Limb (tissue), 2 donors: ENCODE data around the gene ADM2.

Experiments
- DNase-seq, 2 donors: peaks; one replicate each; pipeline ENCODE4 v3.0.0-alpha.2; 2016; ENCODE audit errors: extremely low spot score in 2 of 2

Gene ADM2

GRCh38 chr22:50467341-50467740 lies 14.0 kb upstream of the ADM2 start:
- no peak for DNase-seq

DNA sequence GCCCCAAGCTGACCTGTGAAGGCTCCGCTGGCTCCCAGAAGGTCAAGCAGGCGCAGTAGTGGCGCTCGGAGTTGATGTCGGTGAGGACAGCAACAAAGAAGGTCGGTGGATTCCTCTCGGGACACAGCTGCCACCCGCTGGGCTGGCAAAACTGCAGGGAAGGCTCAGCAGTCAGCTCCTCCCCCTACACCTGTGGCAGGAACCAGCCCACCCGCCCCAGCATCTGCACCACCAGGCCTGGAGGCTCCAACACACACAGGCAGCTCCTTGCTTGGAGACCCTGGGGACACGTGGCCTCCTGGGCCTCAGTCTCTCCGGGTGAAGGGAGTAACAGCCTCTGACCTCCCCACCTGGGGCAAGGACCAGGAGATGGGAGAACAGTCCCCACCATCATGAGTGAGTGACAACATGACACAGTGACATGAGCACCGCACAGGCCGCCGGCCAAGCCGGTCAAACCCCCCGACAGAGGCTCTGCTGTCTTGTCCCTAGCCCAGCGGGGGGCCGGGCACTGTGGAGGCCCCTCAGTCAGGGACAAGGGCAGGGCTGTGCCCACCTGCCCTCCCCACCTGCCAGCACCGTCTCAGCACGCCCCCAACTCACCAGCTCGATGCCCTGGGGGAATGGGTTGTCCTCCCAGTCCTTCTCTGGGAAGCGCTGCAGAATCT lies 13.4 kb upstream of the ADM2 start:
- DNase-seq, result no peak

DNA sequence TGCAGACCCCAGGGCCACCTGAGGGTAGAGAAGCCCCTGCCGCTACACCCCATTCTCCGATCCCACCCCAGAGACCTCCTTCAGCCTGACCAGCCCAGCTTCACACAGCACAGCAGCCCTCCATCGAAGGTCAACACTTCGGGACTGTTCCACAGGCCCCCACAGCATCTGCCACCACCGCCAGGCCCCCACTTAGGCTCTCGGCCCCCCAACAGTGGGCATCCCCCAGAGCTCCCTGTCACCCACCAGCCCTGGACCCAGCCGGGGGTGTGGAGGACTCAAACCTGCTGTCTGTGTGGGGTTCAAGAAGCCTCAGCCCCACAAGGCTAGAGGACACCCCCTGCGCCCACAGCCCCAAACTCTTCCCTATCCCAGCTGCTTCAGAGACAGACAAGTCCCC lies 12.7 kb upstream of the ADM2 start:
- no peak for DNase-seq

DNA sequence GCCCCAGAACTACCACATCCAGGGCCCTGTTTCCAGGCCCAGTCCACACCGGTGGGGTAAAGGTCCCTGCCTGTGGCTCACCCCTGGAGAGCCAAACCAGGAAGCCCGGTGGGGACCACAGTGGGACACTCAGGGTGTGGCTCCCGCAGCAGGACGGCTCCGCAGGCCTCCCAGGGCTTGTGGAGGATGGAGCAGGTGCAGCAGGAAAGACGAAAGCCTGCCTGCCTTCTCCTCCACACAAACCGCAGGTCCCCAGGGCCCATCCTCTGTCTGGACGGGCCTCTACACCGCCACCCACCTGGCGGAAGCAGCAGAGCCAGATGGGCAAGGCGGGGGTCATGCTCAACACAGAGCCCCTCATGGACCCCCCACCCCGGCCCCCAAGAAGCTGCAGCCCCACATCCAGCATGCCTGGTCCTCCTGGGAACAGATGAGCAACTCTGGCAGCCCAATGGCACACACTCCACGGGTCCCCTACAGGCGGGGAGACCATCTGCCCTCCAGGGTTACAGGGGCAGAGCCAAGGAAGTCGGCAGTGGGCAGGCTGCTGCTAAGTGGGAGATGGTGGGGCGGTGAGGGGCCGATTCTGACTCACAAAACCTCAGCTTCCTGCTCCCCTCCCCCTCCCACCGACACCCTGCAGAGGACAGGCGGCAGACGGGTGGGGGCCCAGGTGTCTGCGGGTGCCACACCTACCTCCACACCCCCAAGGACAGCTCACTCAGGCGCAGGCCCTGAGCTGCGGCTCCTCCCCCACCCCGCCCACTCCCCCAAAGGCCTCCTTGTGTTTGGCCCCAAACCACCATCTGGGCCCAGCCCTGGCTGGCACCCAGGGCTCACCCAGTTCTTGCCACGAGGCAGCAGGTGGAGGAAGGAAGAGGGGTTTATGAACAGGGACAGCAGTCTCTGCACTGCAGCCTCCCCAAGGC lies 11.7 kb upstream of the ADM2 start:
- DNase-seq, result no peak

GRCh38 chr22:50470491-50470890 lies 10.9 kb upstream of the ADM2 start:
- no peak for DNase-seq

DNA sequence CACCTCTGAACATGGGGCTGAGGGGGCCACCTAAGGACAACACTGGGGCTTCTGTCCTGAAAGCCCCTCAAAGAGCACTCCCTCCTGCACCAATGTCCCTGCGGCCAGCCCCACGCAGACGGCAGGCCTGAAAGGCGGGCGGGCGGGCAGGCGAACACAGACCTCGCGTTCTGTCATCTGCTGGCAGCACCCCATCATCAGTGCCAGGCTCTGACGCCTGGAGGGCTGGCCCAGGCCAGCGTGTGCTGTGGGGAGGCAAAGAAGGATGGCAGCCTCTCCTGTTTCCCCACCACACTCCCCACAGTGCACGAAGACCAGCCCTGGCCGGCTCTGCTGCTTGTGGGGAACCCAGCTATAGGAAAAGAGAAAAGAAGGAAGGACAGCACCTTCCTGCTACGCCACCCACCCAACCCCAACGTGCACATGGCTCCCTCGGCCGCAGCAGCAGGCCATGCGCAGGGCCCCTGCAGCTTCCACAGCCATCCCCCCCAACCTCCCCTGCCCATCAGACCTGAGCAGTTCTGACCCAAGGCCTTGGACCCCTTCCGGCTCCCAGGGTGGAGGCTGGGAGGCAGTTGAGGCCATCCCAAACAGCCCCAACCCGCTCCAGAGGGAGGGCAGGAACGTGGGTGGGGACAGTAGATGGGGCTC lies 10.0 kb upstream of the ADM2 start:
- no peak for DNase-seq

- no peak for DNase-seq
Observed at GRCh38 chr22:50471962-50472361, 9.4 kb upstream of the ADM2 start.

DNA sequence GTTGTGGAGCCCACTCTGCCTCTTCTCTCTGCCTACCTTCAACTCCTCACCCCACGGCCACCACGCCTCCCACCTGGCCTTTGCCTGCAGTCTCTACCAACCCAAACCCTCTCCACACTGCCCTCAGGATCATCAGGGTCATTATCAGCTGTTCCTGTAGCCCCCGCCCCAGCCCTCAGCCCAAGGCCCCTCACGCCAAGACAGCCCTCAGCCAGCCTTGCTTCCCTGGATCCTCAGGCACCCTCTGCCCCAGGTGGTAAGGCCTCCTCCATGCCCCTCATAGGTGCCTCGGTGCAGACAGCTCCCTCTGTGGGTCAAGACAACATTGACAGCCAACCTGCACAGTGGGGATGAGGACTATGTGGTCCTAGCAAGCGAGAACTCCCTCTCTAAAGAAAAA lies 8.3 kb upstream of the ADM2 start:
- DNase-seq, result no peak

GRCh38 chr22:50473855-50474671 lies 7.3 kb upstream of the ADM2 start:
- peak in 1 of 2 donors; percentile 52 for DNase-seq

GRCh38 chr22:50474710-50475651 lies 6.4 kb upstream of the ADM2 start, which contains the start of gene SBF1:
Gene SBF1, minus strand, starts transcription at chr22:50475035. Its CDS starts 195 bp downstream, at chr22:50474840.
- peak; percentile 94 to 95 for DNase-seq

DNA sequence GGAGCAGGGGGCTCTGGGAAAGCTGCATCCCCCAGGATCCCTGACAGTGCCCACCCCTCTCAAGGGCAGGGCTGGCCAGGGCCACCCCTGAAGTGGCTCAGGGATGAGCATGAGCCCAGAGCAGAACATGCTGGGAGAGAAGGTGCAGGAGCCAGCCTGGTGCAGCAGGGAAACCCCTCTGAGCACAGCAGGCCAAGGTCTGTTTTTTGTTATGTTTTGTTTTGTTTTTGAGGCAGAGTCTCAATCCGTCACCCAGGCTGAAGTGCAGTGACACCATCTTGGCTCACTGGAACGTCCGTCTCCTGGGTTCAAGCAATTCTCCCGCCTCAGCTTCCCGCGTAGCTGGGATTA lies 5.7 kb upstream of the ADM2 start:
- no peak for DNase-seq

DNA sequence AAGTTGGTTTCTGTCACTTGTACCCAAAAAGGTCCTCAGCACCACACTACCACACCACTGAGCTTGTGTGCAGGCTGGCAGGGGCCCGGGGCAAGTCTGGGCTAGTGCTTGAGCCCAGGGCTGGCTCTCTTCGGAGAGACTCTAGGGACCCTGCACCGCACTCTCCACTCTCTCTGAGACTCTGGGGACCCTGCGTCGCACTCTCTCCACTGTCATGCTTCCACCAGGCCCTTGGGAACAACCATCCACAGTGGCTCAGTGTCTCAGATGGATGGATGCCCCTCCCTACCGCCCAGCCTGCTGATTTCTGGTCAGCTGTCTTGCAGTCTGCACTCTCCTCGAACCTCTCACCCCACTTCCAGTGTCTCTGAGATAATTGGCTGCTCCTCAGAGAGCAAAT lies 4.5 kb upstream of the ADM2 start:
- no peak for DNase-seq

DNA sequence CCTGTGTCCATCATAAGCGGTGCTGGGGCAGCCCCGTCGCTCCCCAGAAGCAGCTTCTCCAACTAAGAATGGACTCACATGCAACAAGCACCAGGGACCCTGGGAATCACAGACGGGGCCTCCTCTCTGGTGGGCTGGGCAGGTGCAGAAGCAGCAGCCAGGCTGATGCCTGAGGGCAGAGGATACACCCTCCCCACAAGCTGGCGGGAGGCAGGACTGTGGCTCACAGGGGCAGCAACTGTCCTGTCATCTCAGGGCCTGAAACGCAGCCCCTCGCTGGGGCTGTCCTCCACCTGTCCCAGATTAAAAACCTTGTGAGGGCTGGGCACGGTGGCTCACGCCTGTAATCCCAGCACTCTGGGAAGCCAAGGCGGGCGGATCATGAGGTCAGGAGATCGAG lies 3.4 kb upstream of the ADM2 start:
- DNase-seq, result no peak

- DNase-seq, result no peak
Observed at GRCh38 chr22:50479721-50480120, 1.6 kb upstream of the ADM2 start.

DNA sequence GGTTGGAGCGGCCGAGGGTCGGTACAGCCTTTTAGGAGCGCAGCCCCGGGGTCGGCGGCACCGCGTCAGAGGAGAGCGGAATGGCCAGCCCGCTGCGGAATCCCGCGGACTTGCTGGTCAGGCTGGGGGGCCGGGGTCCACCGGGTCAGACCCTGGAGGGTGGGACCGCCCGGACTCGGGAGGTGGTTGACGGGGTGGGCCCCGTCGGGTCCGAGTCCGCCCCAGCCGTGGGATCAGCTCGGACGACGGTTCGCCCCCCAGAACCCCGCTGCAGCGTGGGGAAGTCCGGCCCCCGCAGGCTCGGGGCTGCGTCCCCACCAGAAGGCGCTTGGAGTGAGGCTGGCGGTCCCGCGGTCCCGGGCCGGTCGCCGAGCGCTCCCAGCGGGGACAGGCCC lies 301 bp upstream of the ADM2 start:
- no peak for DNase-seq

DNA sequence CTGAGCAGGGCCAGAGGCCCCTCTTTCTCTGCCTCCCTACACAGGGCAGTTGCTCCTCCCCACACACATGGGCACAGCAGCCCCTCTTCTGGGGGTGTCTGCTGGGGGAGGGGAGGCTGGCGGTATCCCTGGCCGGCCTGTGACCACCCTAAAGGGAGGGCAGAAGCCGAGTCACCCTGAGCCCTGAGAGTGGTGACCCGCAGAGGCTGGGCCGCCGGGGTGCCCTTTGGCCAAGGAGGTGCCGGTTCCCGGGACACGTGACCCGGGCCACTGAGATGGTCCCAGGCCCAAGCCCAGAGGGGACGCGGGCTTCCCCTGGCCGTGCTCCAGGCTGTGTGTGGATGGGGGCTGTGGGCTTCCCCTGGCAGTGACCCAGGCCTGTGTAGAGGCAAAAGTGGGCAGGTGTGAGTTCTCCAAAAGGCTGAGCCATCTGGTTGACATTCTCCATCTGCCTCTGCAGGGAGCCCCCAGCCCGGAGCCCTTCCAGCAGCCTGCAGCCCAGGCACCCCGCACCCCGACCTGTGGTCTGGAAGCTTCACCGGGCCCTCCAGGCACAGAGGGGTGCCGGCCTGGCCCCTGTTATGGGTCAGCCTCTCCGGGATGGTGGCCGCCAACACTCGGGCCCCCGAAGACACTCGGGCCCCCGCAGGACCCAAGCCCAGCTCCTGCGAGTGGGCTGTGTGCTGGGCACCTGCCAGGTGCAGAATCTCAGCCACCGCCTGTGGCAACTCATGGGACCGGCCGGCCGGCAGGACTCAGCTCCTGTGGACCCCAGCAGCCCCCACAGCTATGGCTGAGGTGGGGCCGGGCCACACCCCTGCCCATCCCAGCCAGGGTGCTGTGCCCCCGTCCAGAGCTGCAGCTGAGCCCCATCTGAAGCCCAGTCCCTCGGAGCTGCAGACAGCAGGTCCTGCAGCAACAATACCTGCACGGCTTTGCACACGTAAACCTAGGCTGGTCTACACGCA lies 1.0 kb downstream of the ADM2 start:
- DNase-seq, result no peak

- no peak for DNase-seq
Observed at GRCh38 chr22:50483106-50483505, 1.8 kb downstream of the ADM2 start.

DNA sequence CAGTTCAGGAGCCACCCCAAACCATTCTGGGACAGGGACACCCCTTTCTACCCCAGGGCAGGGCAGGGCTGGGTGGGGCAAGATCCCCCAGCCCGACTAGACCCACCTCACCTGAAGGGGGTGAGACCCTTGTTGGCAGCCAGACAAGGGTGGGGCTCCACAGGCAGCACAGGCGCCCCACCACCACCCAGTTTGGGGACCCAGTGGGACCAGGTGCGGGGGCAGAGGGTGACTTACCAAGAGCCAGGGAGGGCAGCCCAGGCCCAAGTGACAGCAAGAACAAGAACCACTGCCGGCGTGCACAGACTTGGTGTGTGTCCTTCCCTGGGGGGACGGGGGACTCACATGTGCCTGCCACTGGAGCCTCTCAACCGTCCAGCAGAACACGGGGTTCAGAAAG lies 2.2 kb downstream of the ADM2 start:
- DNase-seq, result no peak
